HG02884 (cell line): ENCODE results near the gene RBMS1.

ENCODE experiments used
- ATAC-seq: cut with Tn5 transposase; IDR thresholded peaks from one replicate; pipeline ENCODE4 v1.9.1; 2021; ENCODE audit warnings: mild to moderate bottlenecking, moderate library complexity; ENCODE audit not compliant: unreplicated experiment

Gene RBMS1

GRCh38 chr2:160389875-160390274 lies 103.7 kb downstream of the RBMS1 start:
- no peak for ATAC-seq

- no peak for ATAC-seq
These were observed 104.9 kb downstream of the RBMS1 start for GRCh38 chr2:160388464-160389263.

GRCh38 chr2:160387558-160388262 lies 105.9 kb downstream of the RBMS1 start:
- ATAC-seq: no peak

- no peak for ATAC-seq
These were observed 108.8 kb downstream of the RBMS1 start for GRCh38 chr2:160384791-160385190.

- no peak for ATAC-seq
These were observed 112.1 kb downstream of the RBMS1 start for GRCh38 chr2:160381425-160381951.

- ATAC-seq: no peak
These were observed 113.0 kb downstream of the RBMS1 start for GRCh38 chr2:160380611-160381010.

- no peak for ATAC-seq
These were observed 113.5 kb downstream of the RBMS1 start for GRCh38 chr2:160380000-160380570.

- no peak for ATAC-seq
These were observed 114.2 kb downstream of the RBMS1 start for GRCh38 chr2:160379399-160379798.

GRCh38 chr2:160377204-160377995 lies 116.2 kb downstream of the RBMS1 start:
- no peak for ATAC-seq

- no peak for ATAC-seq
These were observed 117.0 kb downstream of the RBMS1 start for GRCh38 chr2:160376576-160376975.

GRCh38 chr2:160375802-160376469 lies 117.7 kb downstream of the RBMS1 start:
- ATAC-seq: no peak

GRCh38 chr2:160375037-160375436 lies 118.6 kb downstream of the RBMS1 start:
- ATAC-seq: no peak

- no peak for ATAC-seq
These were observed 119.9 kb downstream of the RBMS1 start for GRCh38 chr2:160373666-160374065.

GRCh38 chr2:160373263-160373662 lies 120.3 kb downstream of the RBMS1 start:
- ATAC-seq: no peak

- ATAC-seq: no peak
These were observed 121.0 kb downstream of the RBMS1 start for GRCh38 chr2:160372585-160372984.

- no peak for ATAC-seq
These were observed 121.6 kb downstream of the RBMS1 start for GRCh38 chr2:160372010-160372356.

GRCh38 chr2:160371251-160372009 lies 122.2 kb downstream of the RBMS1 start:
- no peak for ATAC-seq

GRCh38 chr2:160368988-160369930 lies 124.3 kb downstream of the RBMS1 start:
- ATAC-seq: no peak

GRCh38 chr2:160367887-160368286 lies 125.7 kb downstream of the RBMS1 start:
- ATAC-seq: no peak
